ENCODE data around the gene FHOD3. TPM values are rescaled to one million over a fixed set of nuclear protein-coding genes. Genes with fewer than 3 reads are reported as not detected.

The FHOD3 gene
- total RNA-seq, 1 donor from 2014 or later, result 33.3 TPM

- no peak for DNase-seq (ENCODE audit: low spot score)
- peak; percentile 78 for ATAC-seq
- intact Hi-C loops (cut with DNase I), result no loop called here
Measured at GRCh38 chr18:36419188-36419899, 121.8 kb downstream of the FHOD3 start.

GRCh38 chr18:36419900-36420531, 122.5 kb downstream of the FHOD3 start:
- intact Hi-C loops (cut with DNase I), result no loop called here
- DNase-seq (ENCODE audit: low spot score) (no peak), ATAC-seq (peak; percentile 14)

GRCh38 chr18:36420826-36421225, 123.3 kb downstream of the FHOD3 start:
- intact Hi-C loops (cut with DNase I), result no loop called here
- DNase-seq (ENCODE audit: low spot score) (no peak), ATAC-seq (no peak)

GRCh38 chr18:36424741-36425142, 127.2 kb downstream of the FHOD3 start:
- DNase-seq (ENCODE audit: low spot score) (no peak), ATAC-seq (no peak)
- intact Hi-C loops (cut with DNase I), result no loop called here

GRCh38 chr18:36427369-36427768, 129.9 kb downstream of the FHOD3 start:
- intact Hi-C loops (cut with DNase I), result no loop called here
- ATAC-seq, result no peak
- no peak for DNase-seq (ENCODE audit: low spot score)

- DNase-seq (ENCODE audit: low spot score) (no peak), ATAC-seq (no peak)
- intact Hi-C loops (cut with DNase I), result no loop called here
Measured at GRCh38 chr18:36427831-36428230, 130.3 kb downstream of the FHOD3 start.

- no peak for DNase-seq (ENCODE audit: low spot score)
- no peak for ATAC-seq
- intact Hi-C loops (cut with DNase I), result no loop called here
Measured at GRCh38 chr18:36428431-36429029, 131.0 kb downstream of the FHOD3 start.

GRCh38 chr18:36432880-36433555, 135.5 kb downstream of the FHOD3 start:
- DNase-seq (ENCODE audit: low spot score), result no peak
- intact Hi-C loops (cut with DNase I), result no loop called here
- no peak for ATAC-seq

- DNase-seq (ENCODE audit: low spot score), result no peak
- intact Hi-C loops (cut with DNase I), result no loop called here
- ATAC-seq, result no peak
Measured at GRCh38 chr18:36436387-36436786, 138.9 kb downstream of the FHOD3 start.

GRCh38 chr18:36440614-36441013, 143.1 kb downstream of the FHOD3 start:
- ATAC-seq (no peak), DNase-seq (ENCODE audit: low spot score) (no peak)
- intact Hi-C loops (cut with DNase I), result no loop called here

GRCh38 chr18:36441426-36442240, 144.1 kb downstream of the FHOD3 start:
- intact Hi-C loops (cut with DNase I), result no loop called here
- DNase-seq (ENCODE audit: low spot score), result no peak
- peak; percentile 85 for ATAC-seq

GRCh38 chr18:36442717-36443116, 145.2 kb downstream of the FHOD3 start:
- DNase-seq (ENCODE audit: low spot score), result no peak
- intact Hi-C loops (cut with DNase I), result no loop called here
- no peak for ATAC-seq

GRCh38 chr18:36446059-36446458, 148.5 kb downstream of the FHOD3 start:
- intact Hi-C loops (cut with DNase I), result no loop called here
- no peak for ATAC-seq
- no peak for DNase-seq (ENCODE audit: low spot score)

GRCh38 chr18:36448384-36449290, 151.1 kb downstream of the FHOD3 start:
- ATAC-seq (peak; percentile 56), DNase-seq (ENCODE audit: low spot score) (no peak)
- intact Hi-C loops (cut with DNase I), result no loop called here

GRCh38 chr18:36449451-36449850, 151.9 kb downstream of the FHOD3 start:
- intact Hi-C loops (cut with DNase I), result no loop called here
- ATAC-seq (no peak), DNase-seq (ENCODE audit: low spot score) (no peak)

- no peak for ATAC-seq
- no peak for DNase-seq (ENCODE audit: low spot score)
- intact Hi-C loops (cut with DNase I), result no loop called here
Measured at GRCh38 chr18:36450264-36450663, 152.8 kb downstream of the FHOD3 start.

GRCh38 chr18:36451454-36452251, 154.1 kb downstream of the FHOD3 start:
- no peak for DNase-seq (ENCODE audit: low spot score)
- intact Hi-C loops (cut with DNase I), result loop anchor here (1.0 kb wide), 1 partner anchor 24 kb away; no protein-coding TSS in a partner anchor
- no peak for ATAC-seq
